GM21786 (cell line): Measurements from ENCODE around the gene B3GALT6.
"Not testable (repeated sequence)": the region's sequence is repeated elsewhere in the genome, so short reads cannot be mapped to it uniquely, and the experiment has no call there.

ENCODE experiments used
- ATAC-seq: cut with Tn5 transposase; IDR thresholded peaks from one replicate; pipeline ENCODE4 v1.9.1; 2021; ENCODE audit not compliant: unreplicated experiment

The B3GALT6 gene

GRCh38 chr1:1232208-1232795, at the start of gene B3GALT6:
TSS of gene B3GALT6 (plus strand) at chr1:1232237. CDS start at chr1:1232279, 42 bp downstream.
- no peak for ATAC-seq

DNA sequence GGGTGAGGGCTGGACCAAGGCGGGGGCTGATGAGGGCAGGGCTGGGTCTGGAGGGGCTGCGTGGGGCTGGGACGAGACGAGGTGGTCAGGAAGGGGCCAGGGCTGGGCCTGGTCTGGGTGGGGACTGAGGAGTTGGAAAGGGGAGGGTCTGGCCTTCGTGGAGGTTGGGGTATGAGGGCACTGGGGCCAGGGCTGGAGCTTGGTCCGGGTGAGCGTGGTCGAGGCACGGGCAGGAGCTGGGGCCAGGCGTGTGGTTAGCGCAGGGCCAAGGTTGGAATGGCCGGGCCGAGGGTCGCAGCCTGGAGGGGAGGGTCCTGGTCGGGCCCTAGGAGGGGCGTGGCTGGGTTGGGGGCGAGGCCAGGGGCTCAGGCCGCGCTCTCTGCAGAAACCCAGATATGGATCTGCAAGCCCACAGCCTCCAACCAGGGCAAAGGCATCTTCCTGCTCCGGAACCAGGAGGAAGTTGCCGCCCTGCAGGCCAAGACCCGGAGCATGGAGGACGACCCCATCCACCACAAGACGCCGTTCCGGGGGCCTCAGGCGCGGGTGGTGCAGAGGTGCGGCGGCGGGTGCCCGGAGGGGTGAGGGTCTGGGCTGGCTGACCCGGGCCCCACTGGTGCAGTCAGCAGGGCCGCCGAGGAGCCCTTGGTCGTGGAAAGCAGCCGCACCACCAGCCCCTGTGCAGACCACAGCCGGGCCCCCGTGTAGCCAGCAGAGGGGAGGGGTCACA, 49.4 kb upstream of the B3GALT6 start:
- no peak for ATAC-seq

GRCh38 chr1:1183221-1183747, 48.8 kb upstream of the B3GALT6 start:
- no peak for ATAC-seq

GRCh38 chr1:1183833-1184775, 47.9 kb upstream of the B3GALT6 start:
- ATAC-seq: no peak

- no peak for ATAC-seq
Observed at GRCh38 chr1:1185101-1185765, 46.8 kb upstream of the B3GALT6 start.

DNA sequence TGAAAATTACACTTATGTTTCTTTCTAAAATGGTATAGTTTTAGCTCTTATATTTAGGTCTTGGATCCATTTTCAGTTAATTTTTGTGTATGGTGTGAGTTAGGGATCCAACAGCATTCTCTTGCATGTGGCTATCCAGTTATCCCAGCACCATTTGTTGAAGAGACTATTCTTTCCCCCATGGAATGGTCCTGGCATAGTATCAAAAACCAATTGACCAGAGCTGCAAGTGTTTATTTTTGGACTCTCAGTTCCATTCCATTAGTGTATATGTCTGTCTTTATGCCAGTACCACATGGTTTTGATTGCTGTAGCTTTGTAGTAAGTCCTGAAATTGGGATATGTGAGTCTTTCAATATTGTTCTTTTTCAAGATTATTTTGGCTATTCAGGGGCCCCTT, 44.1 kb upstream of the B3GALT6 start:
- no peak for ATAC-seq

GRCh38 chr1:1189111-1189510, 42.9 kb upstream of the B3GALT6 start:
- ATAC-seq: no peak

DNA sequence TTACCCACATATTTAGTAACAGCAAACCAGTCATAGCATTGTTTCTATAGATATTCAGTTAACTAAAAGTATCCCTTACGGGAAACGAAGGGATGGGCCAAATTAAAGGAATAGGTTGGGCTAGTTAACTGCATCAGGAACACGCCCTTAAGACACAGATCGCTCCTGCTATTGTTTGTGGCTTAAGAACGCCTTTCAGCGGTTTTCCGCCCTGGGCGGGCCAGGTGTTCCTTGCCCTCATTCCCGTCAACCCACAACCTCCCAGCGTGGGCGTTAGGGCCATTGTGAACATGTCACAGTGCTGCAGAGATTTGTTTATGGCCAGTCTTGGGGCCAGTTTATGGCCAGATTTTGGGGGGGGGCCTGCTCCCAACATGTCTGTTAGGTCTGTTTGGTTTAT, 40.3 kb upstream of the B3GALT6 start:
- no peak for ATAC-seq

GRCh38 chr1:1194723-1195122, 37.3 kb upstream of the B3GALT6 start:
- ATAC-seq: no peak

- not testable (repeated sequence) for ATAC-seq
Observed at GRCh38 chr1:1195726-1196125, 36.3 kb upstream of the B3GALT6 start.

GRCh38 chr1:1196431-1197187, 35.4 kb upstream of the B3GALT6 start:
- no peak for ATAC-seq

DNA sequence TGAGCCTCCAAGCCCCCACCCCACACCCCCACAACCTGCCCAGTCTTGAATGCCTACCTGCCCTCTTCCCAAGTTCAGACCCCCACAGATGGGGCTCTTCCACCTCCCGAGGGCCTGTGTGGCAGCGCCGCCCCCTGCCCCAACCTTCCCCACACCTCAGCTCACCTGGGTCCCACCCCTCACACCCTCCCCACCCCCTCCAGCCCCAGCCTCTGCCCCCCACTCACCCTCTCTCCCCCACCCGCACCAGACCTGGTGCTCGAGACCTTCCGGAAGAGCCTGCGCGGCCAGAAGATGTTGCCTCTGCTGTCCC, 34.9 kb upstream of the B3GALT6 start:
- no peak for ATAC-seq

DNA sequence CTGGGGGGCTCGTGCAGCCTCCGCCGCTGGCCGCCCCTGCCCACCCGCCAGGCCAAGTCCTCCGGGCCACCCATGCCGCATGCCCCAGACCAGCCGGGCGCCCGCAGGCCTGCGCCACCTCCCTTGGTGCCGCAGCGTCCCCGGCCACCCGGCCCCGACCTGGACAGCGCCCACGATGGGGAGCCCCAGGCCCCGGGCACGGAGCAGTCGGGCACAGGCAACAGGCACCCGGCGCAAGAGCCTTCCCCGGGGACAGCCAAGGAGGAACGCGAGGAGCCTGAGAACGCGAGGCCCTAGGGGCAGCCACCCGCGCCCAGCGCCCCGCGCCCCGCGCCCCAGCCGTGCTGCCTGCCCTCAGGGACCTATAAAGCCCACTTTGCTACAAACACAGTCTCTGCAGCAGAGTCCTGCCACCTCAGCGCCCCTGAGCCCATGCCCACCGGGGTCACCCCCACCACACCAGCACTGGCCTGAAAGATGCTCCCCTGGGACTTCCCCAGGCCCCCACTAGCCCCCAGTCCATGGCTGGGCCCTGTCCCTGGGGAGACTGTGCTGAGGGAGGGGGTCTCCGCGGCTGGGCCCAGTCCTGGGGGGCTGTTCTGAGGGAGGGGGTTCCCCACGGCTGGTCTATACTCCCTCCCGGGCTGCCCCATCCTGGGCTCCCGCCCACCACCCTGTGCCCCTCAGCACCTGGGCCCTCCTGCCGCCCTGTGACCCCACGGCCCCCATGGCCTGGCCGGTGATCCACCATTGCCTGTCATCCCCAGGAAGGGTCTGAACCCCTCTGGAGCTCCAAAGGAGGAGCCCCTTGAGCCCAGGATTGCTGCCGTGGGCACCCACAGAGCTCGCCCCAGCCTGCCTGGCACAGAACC, 34.2 kb upstream of the B3GALT6 start:
- ATAC-seq: no peak

GRCh38 chr1:1198423-1199140, 33.5 kb upstream of the B3GALT6 start:
- ATAC-seq: no peak

- no peak for ATAC-seq
Observed at GRCh38 chr1:1199141-1199960, 32.7 kb upstream of the B3GALT6 start.

DNA sequence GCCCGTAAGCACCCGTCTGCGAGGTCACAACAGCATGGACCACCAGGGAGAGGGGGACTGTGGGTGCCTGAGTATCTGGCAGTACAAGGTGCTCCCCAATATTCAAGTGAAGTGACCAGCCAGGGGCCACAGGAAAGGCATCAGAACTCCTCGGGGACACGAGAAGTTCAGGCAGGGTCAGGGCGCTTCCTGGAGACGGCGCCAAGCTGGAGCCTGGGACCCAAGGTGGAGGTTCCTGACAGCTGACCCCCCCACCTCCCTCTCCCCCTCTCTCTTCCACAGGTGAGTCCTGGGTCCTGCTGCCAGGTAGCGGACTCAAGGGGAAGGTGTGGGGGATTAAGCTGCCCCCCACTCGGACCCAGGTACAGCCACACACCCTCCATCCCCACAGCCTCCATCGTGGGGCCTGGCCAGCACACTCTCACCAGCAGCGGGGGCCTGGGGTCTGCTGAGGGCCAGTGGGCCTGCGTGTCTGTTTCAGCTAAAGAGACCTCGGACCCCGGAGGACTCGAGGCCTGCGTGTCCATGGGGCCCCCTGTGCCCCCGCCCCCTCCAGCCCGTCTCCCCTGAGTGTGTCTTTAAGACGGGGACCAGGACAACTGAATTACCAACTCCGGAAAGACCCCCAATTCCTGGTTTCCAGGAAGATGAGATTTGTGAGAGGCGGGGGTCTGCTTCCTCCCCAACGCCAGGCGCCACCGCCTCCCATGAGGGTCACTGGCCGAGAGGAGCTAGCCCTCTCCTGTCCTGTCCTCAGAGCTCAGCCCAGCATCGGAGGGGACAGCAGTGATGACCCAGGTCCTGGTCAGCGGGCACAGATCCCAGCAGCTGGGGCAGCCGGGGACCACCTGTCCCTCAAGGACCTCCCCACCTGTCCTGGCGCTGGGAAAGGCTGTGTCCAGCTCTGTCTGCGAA, 31.8 kb upstream of the B3GALT6 start:
- no peak for ATAC-seq
